Stimulated activated CD8-positive, alpha-beta memory T cell treated with anti-CD3 and anti-CD28 coated beads, Interleukin-4, amount 100 ng/mL, for 48 hours (primary cell): ENCODE results near the gene PLCXD3.
"Not testable (repeated sequence)": the region's sequence is repeated elsewhere in the genome, so short reads cannot be mapped to it uniquely, and the experiment has no call there.

Experiments
- DNase-seq: peaks from one replicate; pipeline ENCODE4 v3.0.0-alpha.2; 2020

The PLCXD3 gene

DNA sequence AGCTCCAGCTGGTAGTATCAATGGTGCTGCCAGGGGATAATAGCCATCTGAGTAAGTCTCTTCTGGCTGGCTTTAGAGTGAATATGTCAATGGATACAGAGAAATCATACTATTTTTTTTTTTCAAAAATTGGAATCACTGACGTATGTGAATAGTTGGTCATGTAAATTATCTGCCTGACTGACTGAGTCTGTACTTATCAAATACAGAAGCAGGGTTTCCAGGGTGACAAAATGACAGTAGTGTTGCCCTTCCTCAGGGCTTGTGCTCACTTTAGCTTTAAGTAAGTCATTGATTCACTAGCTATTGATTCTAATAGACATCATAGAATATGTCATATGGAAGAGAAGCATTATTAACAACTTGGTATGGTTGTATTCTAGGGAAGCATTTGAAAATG, 171.1 kb downstream of the PLCXD3 start:
- DNase-seq, result no peak

DNA sequence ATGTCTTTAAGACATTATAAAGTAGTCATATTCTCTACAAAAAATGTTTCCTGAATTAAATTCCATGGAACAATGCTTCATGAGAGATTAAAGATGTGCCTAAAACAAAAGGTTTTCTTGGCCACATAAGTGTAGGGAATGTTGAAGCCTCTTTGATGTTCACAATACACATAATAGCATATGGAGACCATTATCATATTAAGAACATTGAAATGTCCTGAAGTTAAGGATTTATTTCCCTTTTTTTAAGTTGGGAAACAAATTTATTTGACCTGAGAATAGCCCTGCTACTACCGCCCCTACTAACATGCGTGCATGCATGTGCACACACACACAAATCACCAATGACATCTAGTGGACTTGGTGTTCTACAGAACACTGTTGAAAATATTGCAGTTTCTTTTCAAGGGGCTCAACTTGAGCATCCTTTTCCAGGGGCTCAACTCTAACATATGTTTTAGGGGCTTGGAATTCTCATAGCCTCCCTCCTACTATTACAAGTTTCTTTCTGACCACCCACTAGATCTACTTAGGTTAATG, 172.2 kb downstream of the PLCXD3 start:
- DNase-seq, result no peak

- DNase-seq, result no peak
Measured at GRCh38 chr5:41337724-41338123, 172.7 kb downstream of the PLCXD3 start.

DNA sequence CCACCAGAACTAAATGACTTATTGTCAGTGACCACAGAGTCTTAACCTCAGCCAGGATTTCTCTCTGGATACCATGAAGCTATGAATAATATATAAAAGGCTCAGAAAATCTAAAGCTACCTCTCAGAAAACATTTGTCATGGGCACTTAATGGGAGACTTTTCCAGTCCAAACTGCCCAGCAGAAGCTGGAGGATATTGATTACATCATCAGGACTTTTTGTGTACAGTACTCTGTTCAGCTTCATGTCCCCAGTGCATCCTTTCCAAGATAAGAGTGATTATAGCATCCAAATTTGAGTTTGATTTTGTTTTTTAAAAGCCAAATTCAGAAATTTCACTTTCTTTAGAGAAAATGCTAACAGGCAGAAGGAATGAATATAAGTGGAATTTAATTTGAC, 173.2 kb downstream of the PLCXD3 start:
- DNase-seq, result no peak

DNA sequence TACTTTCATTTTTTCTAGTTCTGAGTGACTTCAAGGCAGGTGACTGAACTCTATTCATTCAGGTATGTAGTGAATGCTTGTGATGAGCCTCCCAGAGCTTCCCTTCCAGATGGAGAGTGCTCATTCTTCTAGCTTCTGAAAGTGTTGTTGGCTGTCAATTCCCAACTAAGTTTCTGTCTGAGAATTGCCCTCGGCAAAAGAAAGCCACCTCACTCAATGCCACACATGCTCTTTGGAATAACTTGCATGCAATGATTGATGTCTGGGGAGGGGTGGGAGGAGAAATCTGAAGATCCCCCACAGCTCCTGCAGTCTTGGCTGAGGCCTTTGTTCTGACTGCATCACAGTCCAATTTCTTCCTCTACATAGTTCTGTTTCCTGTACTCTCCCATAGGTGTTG, 173.9 kb downstream of the PLCXD3 start:
- DNase-seq, result no peak

GRCh38 chr5:41335596-41336181, 174.7 kb downstream of the PLCXD3 start:
- no peak for DNase-seq

DNA sequence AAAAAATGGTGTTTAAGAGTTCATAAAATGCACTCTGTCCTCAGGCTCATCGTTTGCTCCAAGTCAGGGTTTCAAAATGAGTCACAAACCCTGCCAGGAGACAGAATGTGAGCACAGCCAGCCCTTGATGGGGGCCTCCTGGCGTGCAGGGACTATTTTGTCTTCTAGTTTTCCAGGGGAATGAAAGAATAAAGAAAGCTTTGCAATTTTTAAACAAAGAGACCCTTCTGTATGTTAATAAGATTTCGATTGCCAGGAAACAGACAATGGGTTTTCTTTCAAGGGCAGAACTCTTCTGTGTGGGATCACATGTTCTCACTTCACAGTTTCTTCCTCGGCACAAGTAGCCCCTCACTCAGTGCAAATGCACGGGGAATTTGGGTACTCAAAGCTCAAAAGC, 175.6 kb downstream of the PLCXD3 start:
- no peak for DNase-seq

- DNase-seq, result no peak
Measured at GRCh38 chr5:41334221-41334620, 176.2 kb downstream of the PLCXD3 start.

- no peak for DNase-seq
Measured at GRCh38 chr5:41325074-41325473, 185.3 kb downstream of the PLCXD3 start.

DNA sequence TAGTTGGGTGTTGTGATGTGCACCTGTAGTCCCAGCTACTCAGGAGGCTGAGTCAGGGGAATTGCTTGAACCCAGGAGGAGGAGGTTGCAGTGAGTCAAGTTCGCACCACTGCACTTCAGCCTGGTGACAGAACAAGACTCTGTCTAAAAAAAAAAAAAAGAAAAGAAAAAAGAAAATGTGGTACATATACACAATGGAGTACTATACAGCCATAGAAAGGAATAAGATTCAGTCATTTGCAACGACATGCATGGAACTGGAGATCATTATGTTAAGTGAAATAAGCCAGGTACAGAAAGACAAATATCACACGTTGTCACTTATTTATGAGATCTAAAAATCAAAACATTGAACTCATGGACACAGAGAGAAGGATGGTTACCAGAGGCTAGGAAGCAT, 187.6 kb downstream of the PLCXD3 start:
- not testable (repeated sequence) for DNase-seq

- no peak for DNase-seq
Measured at GRCh38 chr5:41312478-41313060, 197.8 kb downstream of the PLCXD3 start.

GRCh38 chr5:41312066-41312465, 198.3 kb downstream of the PLCXD3 start:
- no peak for DNase-seq

- no peak for DNase-seq
Measured at GRCh38 chr5:41309275-41309674, 201.1 kb downstream of the PLCXD3 start.

DNA sequence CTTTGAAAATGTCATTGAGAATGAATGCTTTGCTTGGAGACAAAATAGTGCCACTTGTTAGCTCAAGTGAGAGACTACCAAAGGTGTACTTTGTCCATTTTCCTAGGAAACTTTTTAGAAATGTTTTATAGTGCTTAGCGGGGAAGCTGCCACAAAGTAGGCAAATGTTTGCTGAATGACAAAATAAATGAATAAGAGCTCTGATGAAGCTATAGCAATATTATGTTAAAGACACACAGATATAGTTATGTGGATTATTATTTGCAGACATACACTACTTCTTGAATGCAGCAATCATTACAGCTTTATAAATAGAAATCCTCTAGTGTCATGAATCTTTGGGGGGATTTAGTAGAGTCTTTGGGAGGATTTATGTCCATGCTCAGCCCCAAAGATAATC, 204.4 kb downstream of the PLCXD3 start:
- no peak for DNase-seq

GRCh38 chr5:41305056-41305455, 205.3 kb downstream of the PLCXD3 start:
- no peak for DNase-seq

DNA sequence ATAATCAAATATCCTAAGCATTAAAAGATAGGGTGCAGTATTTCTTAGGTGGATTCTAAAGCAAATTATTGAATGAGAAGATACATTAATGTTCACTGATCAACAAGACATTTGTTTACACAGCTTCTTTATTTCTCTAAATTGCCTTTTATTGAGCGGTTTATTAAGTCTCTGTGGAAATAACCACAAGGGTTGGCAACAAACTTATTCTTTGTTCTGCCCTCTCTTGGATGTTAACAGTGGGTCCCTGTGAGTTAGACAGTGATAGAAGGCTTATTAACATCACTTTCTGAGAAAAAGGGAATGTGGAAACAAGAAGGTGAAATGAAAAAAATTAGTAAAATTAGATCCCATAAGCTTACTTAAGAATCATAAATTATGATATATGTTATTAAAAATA, 214.3 kb downstream of the PLCXD3 start:
- no peak for DNase-seq

DNA sequence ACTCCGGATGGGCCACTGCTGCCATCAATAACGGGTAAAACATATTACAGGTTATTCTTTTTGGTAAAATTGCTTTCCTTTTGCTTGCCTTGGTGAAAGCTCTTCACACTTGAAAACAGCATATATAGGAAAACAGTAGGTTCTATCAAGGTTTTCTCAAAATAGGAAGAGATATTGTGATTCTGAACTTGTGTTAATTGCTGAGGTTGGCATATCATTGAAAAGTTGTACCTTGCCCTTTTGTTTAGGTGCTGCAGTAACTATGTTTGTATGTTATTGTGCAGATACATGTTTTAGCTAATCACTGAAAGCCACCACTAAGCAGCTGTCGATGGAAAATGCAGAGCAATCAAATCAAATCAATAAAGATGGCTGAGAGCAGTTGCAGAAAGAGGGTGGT, 219.1 kb downstream of the PLCXD3 start:
- no peak for DNase-seq

- DNase-seq, result no peak
Measured at GRCh38 chr5:41290810-41291209, 219.6 kb downstream of the PLCXD3 start.

DNA sequence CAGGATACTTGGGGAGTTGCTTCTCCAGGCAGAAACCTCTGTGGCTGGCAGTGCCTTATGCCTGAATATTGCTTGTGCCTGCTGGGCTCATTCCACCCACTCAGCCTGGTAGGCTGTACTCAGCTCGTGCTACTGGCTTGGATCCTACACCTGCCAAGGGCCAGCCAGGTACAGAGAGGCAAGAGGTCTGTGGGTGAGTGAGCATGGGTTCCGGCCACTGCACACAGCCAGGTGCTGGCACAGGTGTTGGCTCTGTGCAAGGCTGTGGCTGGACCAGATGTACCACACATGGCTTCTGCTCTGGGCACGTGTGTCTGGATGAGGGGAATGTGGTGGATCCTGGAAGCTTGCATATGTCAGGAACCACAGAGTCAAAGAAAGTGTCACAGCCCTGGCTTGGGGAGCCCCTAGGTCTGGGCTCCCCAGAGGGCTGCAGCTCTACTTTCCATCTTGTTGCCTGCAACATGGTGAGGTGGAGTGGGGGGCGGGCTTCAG, 220.4 kb downstream of the PLCXD3 start:
- no peak for DNase-seq

- no peak for DNase-seq
Measured at GRCh38 chr5:41286696-41287095, 223.7 kb downstream of the PLCXD3 start.

GRCh38 chr5:41286165-41286564, 224.2 kb downstream of the PLCXD3 start:
- no peak for DNase-seq

GRCh38 chr5:41284938-41285337, 225.5 kb downstream of the PLCXD3 start:
- DNase-seq, result no peak

DNA sequence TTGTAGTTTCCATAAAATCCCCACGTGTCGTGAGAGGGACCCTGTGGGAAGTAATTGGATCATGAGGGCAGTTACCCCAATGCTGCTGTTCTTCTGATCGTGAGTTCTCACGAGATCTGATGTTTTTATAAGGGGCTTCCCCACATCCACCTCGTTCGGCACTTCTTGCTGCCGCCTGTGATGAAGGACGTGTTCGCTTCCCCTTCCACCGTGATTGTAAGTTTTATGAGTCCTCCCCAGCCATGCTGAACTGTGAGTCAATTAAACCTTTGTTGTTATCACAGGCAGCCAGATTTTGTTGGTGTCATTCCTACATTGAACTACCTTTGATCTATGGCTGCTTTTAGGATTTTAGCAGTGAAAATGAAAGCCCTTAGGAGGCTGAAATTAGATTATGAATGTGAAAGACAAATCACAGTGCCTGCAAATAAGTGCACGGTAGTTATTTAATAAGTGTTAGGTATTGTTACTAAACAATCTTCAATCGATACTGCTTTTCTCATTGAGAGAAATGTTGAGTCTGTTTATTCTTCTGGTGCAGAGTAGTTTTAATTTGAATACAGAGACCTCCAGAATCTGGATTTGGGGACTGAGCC, 229.1 kb downstream of the PLCXD3 start:
- DNase-seq, result no peak

DNA sequence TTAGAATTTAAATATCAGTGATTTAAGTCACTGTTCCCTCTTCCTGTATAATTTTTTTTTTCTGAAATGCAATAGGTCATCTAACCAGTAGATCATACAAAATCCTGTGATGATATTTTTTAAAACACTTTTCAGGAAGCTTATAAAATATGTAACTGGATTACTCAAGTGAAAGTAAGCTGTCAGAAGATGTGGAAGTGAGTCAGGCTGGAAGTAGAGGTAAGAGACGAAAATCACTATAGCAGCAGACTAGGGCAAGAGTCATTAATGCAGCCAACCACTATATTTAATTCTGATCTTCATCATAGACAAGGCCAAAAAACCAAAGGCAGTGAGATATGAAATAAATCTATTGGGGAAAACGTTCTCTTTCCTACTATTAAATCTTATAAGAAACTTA, 231.4 kb downstream of the PLCXD3 start:
- DNase-seq, result no peak
